Glomerular visceral epithelial cell (primary cell): Measurements from ENCODE around the gene FUS.

Source experiments
- DNase-seq: peaks from one replicate; pipeline ENCODE4 v3.0.0-alpha.2; 2016; ENCODE audit errors: extremely low spot score

FUS gene

DNA sequence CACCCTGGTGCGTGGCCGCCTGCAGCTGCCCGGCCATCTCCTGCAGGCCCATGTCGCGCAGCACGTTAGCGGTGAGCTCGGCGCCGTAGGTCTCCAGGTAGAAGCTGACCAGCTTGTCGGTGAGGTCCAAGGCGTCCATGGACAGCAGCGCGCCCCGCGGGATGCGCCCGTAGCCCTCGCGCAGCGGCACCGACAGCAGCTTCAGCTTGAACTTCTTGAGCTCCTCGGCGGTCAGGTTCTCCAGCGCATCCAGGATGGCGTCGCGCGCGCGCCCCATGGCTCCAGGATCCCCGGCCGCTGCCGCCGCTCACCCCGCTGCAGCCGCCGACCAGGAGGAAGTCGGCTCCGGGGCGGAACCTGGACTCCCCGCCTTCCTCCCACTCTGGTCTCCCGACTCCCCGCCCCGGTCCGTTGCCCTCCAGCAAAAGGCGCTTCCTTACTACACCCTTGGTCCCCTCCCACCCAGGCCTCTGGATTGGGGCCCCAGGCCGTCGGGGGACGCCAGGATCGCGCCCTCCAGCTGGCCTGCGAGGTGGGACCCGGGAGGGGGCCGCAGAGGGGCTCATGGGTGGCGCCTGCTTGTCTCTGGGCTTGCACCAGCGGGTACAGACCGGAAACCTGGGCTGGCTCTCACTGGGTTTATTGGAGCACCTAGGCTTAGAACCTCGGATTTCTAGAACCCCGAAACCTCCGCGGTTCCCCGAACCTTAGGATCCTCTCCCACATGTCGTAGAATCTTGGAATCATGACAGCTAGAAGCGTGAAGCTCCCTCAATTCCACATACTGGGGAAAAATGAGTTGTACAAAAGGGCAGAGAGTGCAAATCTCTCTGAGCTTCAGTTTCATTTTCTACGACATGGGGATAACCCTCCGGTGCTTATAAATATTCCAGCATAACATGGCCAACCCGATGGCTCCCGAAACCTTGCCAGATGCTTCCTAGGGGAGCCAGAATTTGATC is 22.8 kb downstream of the FUS start, which contains the start of gene PYCARD:
TSS of gene PYCARD (minus strand) at position 347 of the 962 bp plus-strand sequence. CDS start at position 277, 70 bp downstream.
- DNase-seq = peak; percentile 40

GRCh38 chr16:31204871-31205666 is 25.1 kb downstream of the FUS start:
- DNase-seq = no peak

DNA sequence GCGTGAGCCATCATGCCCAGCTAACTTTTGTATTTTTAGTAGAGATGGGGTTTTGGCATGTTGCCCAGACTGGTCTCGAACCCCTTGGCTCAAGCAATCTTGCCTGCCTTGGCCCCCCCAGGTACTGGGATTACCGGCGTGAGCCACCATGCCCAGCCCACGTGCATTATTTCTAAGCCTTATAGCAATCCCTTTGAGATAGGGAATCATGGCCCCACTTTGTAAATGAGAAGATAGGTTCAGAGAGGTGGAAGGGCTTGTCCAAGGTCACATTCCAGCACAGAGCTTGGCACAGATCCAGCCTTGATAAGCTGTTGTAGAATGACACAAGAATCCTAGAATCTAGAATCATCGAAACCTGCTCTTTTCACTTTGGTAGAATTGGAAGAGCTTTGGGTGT is 26.8 kb downstream of the FUS start:
- no peak for DNase-seq

GRCh38 chr16:31213342-31213741 is 33.4 kb downstream of the FUS start:
- DNase-seq = no peak

DNA sequence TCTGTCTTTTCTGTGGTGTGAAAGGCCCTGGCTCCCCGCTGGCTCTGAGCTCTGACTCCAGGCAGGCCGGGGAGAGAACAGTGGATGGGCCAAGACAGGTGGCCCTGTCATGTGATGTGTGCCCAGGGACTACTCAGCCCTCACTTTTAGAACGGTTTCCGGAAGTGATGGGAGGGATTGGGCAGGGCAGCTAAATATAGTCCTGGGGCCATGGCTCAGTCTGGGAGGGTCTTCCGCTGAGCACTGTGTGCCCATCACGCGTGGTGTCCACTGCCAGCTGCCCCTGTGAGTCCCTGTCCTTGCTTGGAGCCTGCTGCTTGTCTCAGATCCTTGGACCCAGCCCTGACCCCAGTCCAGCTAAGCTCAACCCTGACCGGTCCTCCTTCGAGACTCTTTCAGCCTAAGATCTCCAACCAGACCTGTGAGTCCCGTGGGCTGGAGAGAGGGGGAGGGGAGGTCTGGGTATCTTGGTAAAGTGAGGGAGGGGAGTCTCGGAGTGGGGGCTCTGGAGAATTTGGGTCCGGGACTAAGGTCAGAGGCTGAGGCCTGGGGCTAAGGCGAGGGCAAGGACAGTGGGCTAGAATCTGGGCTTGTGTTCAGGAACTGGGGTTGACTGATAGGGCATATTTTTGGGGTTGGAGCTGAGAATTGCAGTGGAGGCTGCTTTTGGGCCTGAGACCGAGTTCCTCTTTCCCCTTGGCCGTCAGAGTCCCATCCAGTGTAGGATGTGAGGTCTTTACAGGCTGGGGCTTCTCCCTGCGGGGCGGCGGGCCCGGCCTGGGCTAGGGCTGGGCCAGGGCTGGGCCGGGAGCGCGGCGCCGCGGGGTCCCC is 34.2 kb downstream of the FUS start, which contains the start of gene TRIM72:
TSS of gene TRIM72 (plus strand) at position 243 of the 831 bp plus-strand sequence. CDS start 620 bp downstream, outside the sequence.
- DNase-seq = no peak

DNA sequence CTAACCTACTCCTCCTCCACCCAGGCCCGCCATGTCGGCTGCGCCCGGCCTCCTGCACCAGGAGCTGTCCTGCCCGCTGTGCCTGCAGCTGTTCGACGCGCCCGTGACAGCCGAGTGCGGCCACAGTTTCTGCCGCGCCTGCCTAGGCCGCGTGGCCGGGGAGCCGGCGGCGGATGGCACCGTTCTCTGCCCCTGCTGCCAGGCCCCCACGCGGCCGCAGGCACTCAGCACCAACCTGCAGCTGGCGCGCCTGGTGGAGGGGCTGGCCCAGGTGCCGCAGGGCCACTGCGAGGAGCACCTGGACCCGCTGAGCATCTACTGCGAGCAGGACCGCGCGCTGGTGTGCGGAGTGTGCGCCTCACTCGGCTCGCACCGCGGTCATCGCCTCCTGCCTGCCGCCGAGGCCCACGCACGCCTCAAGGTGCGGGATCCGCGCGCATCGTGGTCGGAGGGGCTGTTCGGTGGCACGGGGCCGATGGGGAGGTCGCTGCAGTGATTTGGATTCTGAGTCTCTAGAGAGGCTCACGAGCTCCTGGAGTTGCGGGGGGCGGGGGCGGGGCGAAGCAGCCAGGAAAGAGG is 34.9 kb downstream of the FUS start:
- no peak for DNase-seq

- peak; percentile 49 for DNase-seq
These were observed 35.6 kb downstream of the FUS start for GRCh38 chr16:31215287-31216162.

DNA sequence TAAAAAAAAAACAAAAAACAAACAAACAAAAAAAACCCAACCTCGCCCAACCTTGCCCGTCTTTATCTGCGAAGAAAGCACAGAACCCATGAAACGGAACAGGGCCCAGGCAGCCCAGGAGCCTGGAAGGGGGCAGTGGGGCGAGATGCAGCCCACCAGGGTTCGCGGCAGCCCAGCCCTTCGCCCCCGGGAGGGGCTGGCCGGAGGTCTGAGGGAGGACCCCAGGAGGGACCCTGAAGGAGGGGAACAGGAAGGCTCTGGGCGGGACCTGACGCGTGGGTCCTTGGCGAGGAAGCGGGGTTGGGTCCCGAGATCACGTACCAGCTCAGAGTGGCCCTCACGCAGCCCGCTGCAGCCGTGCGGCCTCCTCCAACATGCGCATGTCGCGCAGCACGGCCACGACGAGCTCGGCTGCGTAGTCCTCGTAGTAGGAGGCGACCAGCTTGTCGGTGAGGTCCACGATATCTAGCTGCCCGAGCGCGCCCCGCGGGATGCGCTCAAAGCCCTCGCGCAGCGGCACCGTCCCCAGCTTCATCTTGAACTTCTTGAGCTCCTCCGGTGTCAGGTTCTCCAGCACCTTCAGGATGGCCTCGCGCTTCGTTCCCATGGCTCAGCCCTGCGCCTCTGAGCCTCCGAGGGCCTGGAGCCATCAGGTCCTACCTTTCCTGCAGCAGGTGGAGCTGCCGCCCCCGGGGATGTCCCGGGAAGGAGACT is 36.6 kb downstream of the FUS start, which contains the start of gene PYDC1:
TSS of gene PYDC1 (minus strand) at position 714 of the 714 bp plus-strand sequence. CDS start at position 607, 107 bp downstream.
- DNase-seq = no peak

GRCh38 chr16:31217136-31217530 is 37.2 kb downstream of the FUS start:
- DNase-seq = no peak

- DNase-seq = no peak
These were observed 39.3 kb downstream of the FUS start for GRCh38 chr16:31219154-31219741.

- no peak for DNase-seq
These were observed 41.6 kb downstream of the FUS start for GRCh38 chr16:31221357-31222160.

- no peak for DNase-seq
These were observed 43.1 kb downstream of the FUS start for GRCh38 chr16:31223044-31223443.

DNA sequence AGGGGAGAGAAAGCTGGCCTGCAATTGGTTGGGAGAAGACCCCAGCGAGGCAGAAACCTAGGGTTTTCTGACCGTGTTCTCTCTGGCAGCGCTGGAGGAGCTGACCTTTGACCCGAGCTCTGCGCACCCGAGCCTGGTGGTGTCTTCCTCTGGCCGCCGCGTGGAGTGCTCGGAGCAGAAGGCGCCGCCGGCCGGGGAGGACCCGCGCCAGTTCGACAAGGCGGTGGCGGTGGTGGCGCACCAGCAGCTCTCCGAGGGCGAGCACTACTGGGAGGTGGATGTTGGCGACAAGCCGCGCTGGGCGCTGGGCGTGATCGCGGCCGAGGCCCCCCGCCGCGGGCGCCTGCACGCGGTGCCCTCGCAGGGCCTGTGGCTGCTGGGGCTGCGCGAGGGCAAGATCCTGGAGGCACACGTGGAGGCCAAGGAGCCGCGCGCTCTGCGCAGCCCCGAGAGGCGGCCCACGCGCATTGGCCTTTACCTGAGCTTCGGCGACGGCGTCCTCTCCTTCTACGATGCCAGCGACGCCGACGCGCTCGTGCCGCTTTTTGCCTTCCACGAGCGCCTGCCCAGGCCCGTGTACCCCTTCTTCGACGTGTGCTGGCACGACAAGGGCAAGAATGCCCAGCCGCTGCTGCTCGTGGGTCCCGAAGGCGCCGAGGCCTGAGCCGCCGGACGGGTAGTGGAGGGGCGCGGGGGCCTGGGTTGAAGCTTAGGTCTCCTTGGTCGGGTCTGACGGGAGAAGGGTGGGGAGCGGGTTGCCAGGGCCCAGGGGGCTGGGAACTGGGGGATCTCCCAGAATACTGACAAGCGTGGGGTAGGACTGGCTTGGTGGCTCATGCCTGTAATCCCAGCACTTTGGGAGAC is 44.4 kb downstream of the FUS start:
- no peak for DNase-seq

DNA sequence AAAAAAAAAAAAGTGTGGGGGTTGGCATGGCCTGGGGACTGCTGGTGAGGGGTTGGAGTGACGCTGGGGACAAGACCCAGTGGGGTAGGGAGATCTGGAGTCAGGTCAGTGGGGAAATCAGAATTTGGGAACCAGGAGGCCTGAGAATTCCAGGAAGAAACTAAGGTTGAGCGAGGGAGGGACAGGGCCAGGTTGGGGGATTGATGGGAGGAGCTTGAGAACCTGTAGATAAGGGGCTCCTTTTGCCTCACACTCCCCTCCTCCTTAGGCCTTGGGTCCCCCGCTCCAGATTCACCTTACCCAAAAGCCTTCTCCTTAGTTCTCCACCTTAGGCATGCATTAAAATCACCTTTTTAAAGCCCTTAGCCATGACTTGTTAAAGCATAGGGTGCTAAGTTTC is 45.3 kb downstream of the FUS start:
- no peak for DNase-seq

DNA sequence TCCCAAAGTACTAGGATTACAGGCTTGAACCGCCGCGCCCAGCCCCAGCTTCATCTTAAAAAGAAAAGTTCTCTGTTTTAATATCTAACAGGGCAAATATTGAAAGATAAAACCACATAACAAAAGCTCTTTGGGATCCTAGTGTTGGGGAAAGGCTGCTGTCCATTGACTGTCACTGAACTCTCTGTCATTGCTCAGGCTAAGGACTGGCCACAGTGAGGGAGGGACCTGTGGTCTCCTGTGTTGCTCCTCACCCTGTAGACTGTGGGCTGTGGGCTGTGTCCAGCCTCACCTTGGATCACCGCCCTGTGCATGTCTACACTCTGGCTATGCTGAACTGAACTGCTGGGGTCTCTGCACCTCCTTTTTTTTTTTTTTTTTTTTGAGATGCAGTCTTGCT is 48.3 kb downstream of the FUS start:
- no peak for DNase-seq

- no peak for DNase-seq
These were observed 49.6 kb downstream of the FUS start for GRCh38 chr16:31229501-31229900.

DNA sequence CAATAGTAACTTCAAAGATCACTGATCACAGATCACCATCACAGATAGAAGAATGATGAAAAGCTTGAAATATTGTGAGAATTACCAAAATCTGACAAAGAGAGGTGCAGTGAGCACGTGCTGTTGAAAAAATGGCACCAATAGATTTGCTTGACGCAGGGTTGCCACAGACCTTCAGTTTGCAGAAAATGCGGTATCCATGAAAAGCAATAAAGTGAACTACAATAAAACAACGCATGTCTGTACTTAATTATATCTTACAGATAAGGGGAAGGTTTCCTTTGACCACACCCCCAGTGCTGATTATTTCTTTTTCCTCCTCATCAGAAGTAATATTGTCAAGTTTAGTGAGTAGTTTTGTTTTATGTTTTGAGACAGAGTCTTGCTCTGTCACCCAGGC is 58.1 kb downstream of the FUS start:
- DNase-seq = no peak
